SU-DHL-6 (cell line): Measurements from ENCODE around the gene USP6NL.

Experiments
- H2AFZ ChIP-seq: fragments of 200-600 bp; sonication (generic); 2 replicates; pipeline ENCODE4 v1.6.1; 2014; ENCODE audit warnings: low read depth, mild to moderate bottlenecking, moderate library complexity, mixed read lengths, antibody characterized with exemption, low read length; ENCODE audit not compliant: severe bottlenecking
- H3F3A ChIP-seq: fragments of 200-600 bp; shearing (Covaris generic); 2 replicates; pipeline ENCODE4 v1.6.0; 2016; ENCODE audit warnings: antibody characterized with exemption, mild to moderate bottlenecking; ENCODE audit not compliant: insufficient read depth
- H3K27ac ChIP-seq: fragments of 200-600 bp; sonication (generic); 2 replicates; pipeline ENCODE4 v1.5.1; 2016; ENCODE audit warnings: low read depth, mild to moderate bottlenecking, low read length, moderate library complexity, mixed read lengths
- H3K27me3 ChIP-seq: fragments of 200-600 bp; sonication (generic), shearing (Covaris generic); 2 replicates; pipeline ENCODE4 v1.6.0; 2014; ENCODE audit warnings: mild to moderate bottlenecking, low read length
- H3K36me3 ChIP-seq: fragments of 200-600 bp; sonication (generic); 2 replicates; pipeline ENCODE4 v1.6.1; 2014; ENCODE audit warnings: mild to moderate bottlenecking, low read length, mixed read lengths
- H3K4me2 ChIP-seq: fragments of 300-600, 200-600 bp; shearing (Covaris generic), sonication (generic); 2 replicates; pipeline ENCODE4 v1.6.0; 2014; ENCODE audit warnings: low read length, low read depth, mild to moderate bottlenecking; ENCODE audit not compliant: poor library complexity, severe bottlenecking
- H3K4me3 ChIP-seq: fragments of 200-600 bp; sonication (generic); 2 replicates; pipeline ENCODE4 v1.5.1; 2014; ENCODE audit warnings: antibody characterized with exemption, low read length, mild to moderate bottlenecking, mixed read lengths; ENCODE audit not compliant: insufficient read depth, poor library complexity, severe bottlenecking
- H3K79me2 ChIP-seq: fragments of 200-600 bp; sonication (generic); 2 replicates; pipeline ENCODE4 v1.6.1; 2014; ENCODE audit warnings: mild to moderate bottlenecking, low read length, moderate library complexity; ENCODE audit not compliant: insufficient read depth
- H3K9ac ChIP-seq: fragments of 200-600 bp; sonication (generic); 2 replicates; pipeline ENCODE4 v1.7.0; 2014; ENCODE audit warnings: mild to moderate bottlenecking, low read length
- H3K9me2 ChIP-seq: fragments of 200-600 bp; sonication (generic); replicated peaks from 2 replicates; pipeline ENCODE4 v1.6.1; 2014; ENCODE audit warnings: low read length; ENCODE audit not compliant: insufficient read depth
- H3K9me3 ChIP-seq: fragments of 200-600 bp; sonication (generic); 2 replicates; pipeline ENCODE4 v1.6.1; 2014; ENCODE audit warnings: low read length, mixed read lengths; ENCODE audit not compliant: insufficient read depth
- H4K20me1 ChIP-seq: fragments of 200-600 bp; sonication (generic); 2 replicates; pipeline ENCODE4 v1.6.1; 2014; ENCODE audit warnings: low read depth, mild to moderate bottlenecking, antibody characterized with exemption, low read length, moderate library complexity, mixed read lengths
- CTCF ChIP-seq: fragments of 200-600 bp; sonication (generic); IDR thresholded peaks from one replicate; pipeline ENCODE4 v1.5.1; 2017; ENCODE audit warnings: antibody characterized with exemption, mild to moderate bottlenecking, low read length, moderate library complexity; ENCODE audit not compliant: insufficient read depth, poor library complexity, severe bottlenecking
- EZH2phosphoT487 ChIP-seq: fragments of 200-600 bp; sonication (generic), shearing (Covaris generic); conservative IDR thresholded peaks from 2 replicates; pipeline ENCODE4 v1.6.1; 2018; ENCODE audit warnings: mild to moderate bottlenecking, antibody characterized with exemption, low read length, moderate library complexity, mixed read lengths

Gene USP6NL

GRCh38 chr10:11605807-11606408 lies 5.5 kb downstream of the USP6NL start:
- H3K27me3 ChIP-seq, result no peaks in the 10 kb centered on the region
- H4K20me1 ChIP-seq, result peaks cover 27% of the 10 kb centered on the region
- peaks cover 10% of the 10 kb centered on the region; the same call in 1 of the 2 replicates for H3K36me3 ChIP-seq
- peak overlapping the region; percentile 87 for H3K9ac ChIP-seq
- no peak for TF ChIP-seq EZH2phosphoT487
- no peak for TF ChIP-seq CTCF
- H3K27ac ChIP-seq, result peak overlapping the region; percentile 91
- peak overlapping the region; percentile 48 for H3K4me3 ChIP-seq
- peaks cover 66% of the 10 kb centered on the region for H3F3A ChIP-seq
- no peaks in the 10 kb centered on the region for H3K9me2 ChIP-seq
- no peak overlapping the region for H2AFZ ChIP-seq
- no peaks in the 10 kb centered on the region for H3K9me3 ChIP-seq
- H3K79me2 ChIP-seq, result peaks cover 100% of the 10 kb centered on the region
- H3K4me2 ChIP-seq, result peak overlapping the region; percentile 100

- H4K20me1 ChIP-seq, result peaks cover 28% of the 10 kb centered on the region
- no peak for TF ChIP-seq EZH2phosphoT487
- TF ChIP-seq CTCF, result no peak
- no peaks in the 10 kb centered on the region for H3K9me2 ChIP-seq
- H3K36me3 ChIP-seq, result peaks cover 11% of the 10 kb centered on the region; the same call in 1 of the 2 replicates
- H3K9ac ChIP-seq, result peak overlapping the region; percentile 87
- peak overlapping the region; percentile 48 for H3K4me3 ChIP-seq
- H3K9me3 ChIP-seq, result no peaks in the 10 kb centered on the region
- H2AFZ ChIP-seq, result no peak overlapping the region
- H3K27me3 ChIP-seq, result no peaks in the 10 kb centered on the region
- H3F3A ChIP-seq, result peaks cover 63% of the 10 kb centered on the region
- peak overlapping the region; percentile 100 for H3K4me2 ChIP-seq
- peaks cover 100% of the 10 kb centered on the region for H3K79me2 ChIP-seq
- peak overlapping the region; percentile 91 for H3K27ac ChIP-seq
Observed at GRCh38 chr10:11604865-11605650, 6.4 kb downstream of the USP6NL start.

- Histone ChIP-seq H3K9me3 (no peaks in the 10 kb centered on the region), H4K20me1 (peaks cover 35% of the 10 kb centered on the region), H3K27ac (peak overlapping the region; percentile 91), H3K9me2 (no peaks in the 10 kb centered on the region), H2AFZ (no peak overlapping the region), H3K27me3 (no peaks in the 10 kb centered on the region), H3K4me2 (peak overlapping the region; percentile 100), H3F3A (peaks cover 56% of the 10 kb centered on the region), H3K79me2 (peaks cover 100% of the 10 kb centered on the region), H3K4me3 (peak overlapping the region; percentile 15), H3K9ac (peak overlapping the region; percentile 87), H3K36me3 (peaks cover 11% of the 10 kb centered on the region; the same call in 1 of the 2 replicates)
- TF ChIP-seq EZH2phosphoT487 (no peak), CTCF (no peak)
Observed at GRCh38 chr10:11603741-11604140, 7.7 kb downstream of the USP6NL start.
